NB4 (cell line): ENCODE results near the gene NXN.

ENCODE experiments used
- CTCF ChIP-seq: IDR thresholded peaks from one replicate; pipeline ENCODE4 v1.5.1; 2012; ENCODE audit warnings: low read depth, low read length
- MAX ChIP-seq: IDR thresholded peaks from 2 replicates; pipeline ENCODE4 v1.6.1; 2011; ENCODE audit warnings: low read depth, low read length
- MYC ChIP-seq: IDR thresholded peaks from 2 replicates; pipeline ENCODE4 v1.6.1; 2011; ENCODE audit warnings: low read depth, low read length
- POLR2A ChIP-seq: IDR thresholded peaks from 2 replicates; pipeline ENCODE4 v1.6.1; 2011; ENCODE audit warnings: mild to moderate bottlenecking; ENCODE audit not compliant: insufficient read length; ENCODE audit errors: extremely low read depth

- TF ChIP-seq POLR2A (no peak), CTCF (no peak), MAX (no peak), MYC (no peak)
Observed at GRCh38 chr17:841313-841712, 138.3 kb downstream of the NXN start.
